ENCODE results near the gene EPS8L1.
"Not testable (repeated sequence)": the region's sequence is repeated elsewhere in the genome, so short reads cannot be mapped to it uniquely, and the experiment has no call there.

EPS8L1 gene

GRCh38 chr19:55053735-55054134, 21.9 kb upstream of the EPS8L1 start:
- Histone ChIP-seq H3K27ac (ENCODE audit: low read depth, low read length) (no peak overlapping the region), H4K20me1 (ENCODE audit: control insufficient read depth, insufficient read depth, low read depth, low read length) (no peaks in the 10 kb centered on the region), H3F3A (ENCODE audit: control insufficient read depth, insufficient read depth) (no peaks in the 10 kb centered on the region), H3K4me3 (ENCODE audit: low read length) (no peak overlapping the region), H3K36me3 (ENCODE audit: control insufficient read depth, low read length) (peaks cover 54% of the 10 kb centered on the region), H3K4me2 (ENCODE audit: low read length) (no peak overlapping the region), H3K9me2 (replicated peaks; ENCODE audit: control insufficient read depth, low read length) (no peaks in the 10 kb centered on the region), H3K4me1 (ENCODE audit: control insufficient read depth, low read length) (no peaks in the 10 kb centered on the region), H3K9me3 (ENCODE audit: control insufficient read depth, insufficient read depth, low read length) (no peaks in the 10 kb centered on the region), H3K79me2 (ENCODE audit: control insufficient read depth, low read length) (no peaks in the 10 kb centered on the region; the same call in 1 of the 2 replicates), H3K27me3 (ENCODE audit: control insufficient read depth, low read length) (no peaks in the 10 kb centered on the region)
- no peak for TF ChIP-seq EZH2phosphoT487 (IDR thresholded peaks at IDR 0.05; ENCODE audit: borderline replicate concordance, low read length)
- TF ChIP-seq CTCF (IDR thresholded peaks at IDR 0.05; ENCODE audit: low read depth, low read length, poor library complexity, severe bottlenecking) = no peak

- peaks cover 10% of the 10 kb centered on the region for H3K79me2 ChIP-seq (ENCODE audit: control insufficient read depth, low read length)
- H3K9me3 ChIP-seq (ENCODE audit: control insufficient read depth, insufficient read depth, low read length) = no peaks in the 10 kb centered on the region
- peaks cover 6% of the 10 kb centered on the region for H3K4me1 ChIP-seq (ENCODE audit: control insufficient read depth, low read length)
- TF ChIP-seq EZH2phosphoT487 (IDR thresholded peaks at IDR 0.05; ENCODE audit: borderline replicate concordance, low read length) (no peak), CTCF (IDR thresholded peaks at IDR 0.05; ENCODE audit: low read depth, low read length, poor library complexity, severe bottlenecking) (no peak)
- H3K27me3 ChIP-seq (ENCODE audit: control insufficient read depth, low read length) = no peaks in the 10 kb centered on the region
- no peak overlapping the region for H3K4me2 ChIP-seq (ENCODE audit: low read length)
- no peak overlapping the region for H3K4me3 ChIP-seq (ENCODE audit: low read length)
- peaks cover 3% of the 10 kb centered on the region; the same call in 1 of the 2 replicates for H4K20me1 ChIP-seq (ENCODE audit: control insufficient read depth, insufficient read depth, low read depth, low read length)
- peaks cover 43% of the 10 kb centered on the region for H3K36me3 ChIP-seq (ENCODE audit: control insufficient read depth, low read length)
- no peak overlapping the region for H3K27ac ChIP-seq (ENCODE audit: low read depth, low read length)
- H3K9me2 ChIP-seq (replicated peaks; ENCODE audit: control insufficient read depth, low read length) = no peaks in the 10 kb centered on the region
- H3F3A ChIP-seq (ENCODE audit: control insufficient read depth, insufficient read depth) = no peaks in the 10 kb centered on the region
These were observed 18.8 kb upstream of the EPS8L1 start for GRCh38 chr19:55056827-55057226.

- Histone ChIP-seq H3K27me3 (ENCODE audit: control insufficient read depth, low read length) (no peaks in the 10 kb centered on the region), H3K9me3 (ENCODE audit: control insufficient read depth, insufficient read depth, low read length) (no peaks in the 10 kb centered on the region), H3K9me2 (replicated peaks; ENCODE audit: control insufficient read depth, low read length) (no peaks in the 10 kb centered on the region), H4K20me1 (ENCODE audit: control insufficient read depth, insufficient read depth, low read depth, low read length) (peaks cover 6% of the 10 kb centered on the region; the same call in 1 of the 2 replicates), H3K4me3 (ENCODE audit: low read length) (no peak overlapping the region), H3K27ac (ENCODE audit: low read depth, low read length) (no peak overlapping the region), H3K4me2 (ENCODE audit: low read length) (no peak overlapping the region), H3K79me2 (ENCODE audit: control insufficient read depth, low read length) (peaks cover 20% of the 10 kb centered on the region), H3K4me1 (ENCODE audit: control insufficient read depth, low read length) (peaks cover 13% of the 10 kb centered on the region), H3F3A (ENCODE audit: control insufficient read depth, insufficient read depth) (no peaks in the 10 kb centered on the region), H3K36me3 (ENCODE audit: control insufficient read depth, low read length) (peaks cover 34% of the 10 kb centered on the region)
- no peak for TF ChIP-seq EZH2phosphoT487 (IDR thresholded peaks at IDR 0.05; ENCODE audit: borderline replicate concordance, low read length)
- peak; percentile 25 for TF ChIP-seq CTCF (IDR thresholded peaks at IDR 0.05; ENCODE audit: low read depth, low read length, poor library complexity, severe bottlenecking)
These were observed 16.7 kb upstream of the EPS8L1 start for GRCh38 chr19:55058781-55059610.

- not testable (repeated sequence) for H3K4me2 ChIP-seq (ENCODE audit: low read length); H3K9me3 ChIP-seq (ENCODE audit: control insufficient read depth, insufficient read depth, low read length); H3K27ac ChIP-seq (ENCODE audit: low read depth, low read length); H3K4me3 ChIP-seq (ENCODE audit: low read length); H3K27me3 ChIP-seq (ENCODE audit: control insufficient read depth, low read length); H4K20me1 ChIP-seq (ENCODE audit: control insufficient read depth, insufficient read depth, low read depth, low read length); H3F3A ChIP-seq (ENCODE audit: control insufficient read depth, insufficient read depth); H3K9me2 ChIP-seq (replicated peaks; ENCODE audit: control insufficient read depth, low read length)
- peaks cover 20% of the 10 kb centered on the region for H3K79me2 ChIP-seq (ENCODE audit: control insufficient read depth, low read length)
- peaks cover 26% of the 10 kb centered on the region for H3K36me3 ChIP-seq (ENCODE audit: control insufficient read depth, low read length)
- peaks cover 13% of the 10 kb centered on the region for H3K4me1 ChIP-seq (ENCODE audit: control insufficient read depth, low read length)
These were observed 15.4 kb upstream of the EPS8L1 start for GRCh38 chr19:55060287-55060686.
